Lung (tissue), 12 donors: Measurements from ENCODE around the gene CEBPE. TPM values are rescaled to one million over a fixed set of nuclear protein-coding genes. Genes with fewer than 3 reads are reported as not detected.

Experiments used
- ATAC-seq: fragments of 200-7000 bp; cut with Tn5 transposase; one replicate; pipeline ENCODE4 v1.9.1; 2020; ENCODE audit warnings: moderate number of reproducible peaks; ENCODE audit not compliant: insufficient read depth, low FRiP score
- DNase-seq, 3 donors: peaks; one replicate each; pipeline ENCODE4 v3.0.0-alpha.2; 2013 to 2017
- H3K27ac ChIP-seq, 2 donors: one replicate each; pipeline ENCODE4 v1.5.1; 2013; ENCODE audit warnings: mild to moderate bottlenecking in 2 of 2, moderate library complexity in 2 of 2, control low read depth in 1 of 2, inconsistent platforms in 1 of 2, low read depth in 1 of 2, low read length in 1 of 2
- H3K27me3 ChIP-seq, 3 donors: one replicate each; pipeline ENCODE4 v1.5.1; 2013; ENCODE audit warnings: low read length in 2 of 3; ENCODE audit not compliant: control insufficient read depth in 3 of 3, insufficient read depth in 3 of 3
- H3K36me3 ChIP-seq, 4 donors: one replicate each; pipeline ENCODE4 v1.5.1; 2013; ENCODE audit warnings: low read length in 4 of 4, mild to moderate bottlenecking in 1 of 4, moderate library complexity in 1 of 4; ENCODE audit not compliant: control insufficient read depth in 4 of 4, insufficient read depth in 4 of 4
- H3K4me1 ChIP-seq, 5 donors: one replicate each; pipeline ENCODE4 v1.5.1; 2013; ENCODE audit warnings: low read length in 5 of 5, mild to moderate bottlenecking in 2 of 5, moderate library complexity in 1 of 5; ENCODE audit not compliant: control insufficient read depth in 5 of 5, insufficient read depth in 5 of 5
- H3K4me3 ChIP-seq: one replicate; pipeline ENCODE4 v1.5.1; 2013; ENCODE audit warnings: mild to moderate bottlenecking, control low read depth, moderate library complexity
- H3K9ac ChIP-seq, 2 donors: one replicate each; pipeline ENCODE4 v1.5.1; 2013; ENCODE audit warnings: low read length in 2 of 2, control low read depth in 1 of 2; ENCODE audit not compliant: insufficient read depth in 1 of 2
- H3K9me3 ChIP-seq, 4 donors: one replicate each; pipeline ENCODE4 v1.5.1; 2013; ENCODE audit warnings: low read length in 3 of 4, mild to moderate bottlenecking in 1 of 4, moderate library complexity in 1 of 4; ENCODE audit not compliant: control insufficient read depth in 4 of 4, insufficient read depth in 3 of 4
- CTCF ChIP-seq: IDR thresholded peaks from 2 replicates; pipeline ENCODE4 v1.5.1; 2012; ENCODE audit warnings: mild to moderate bottlenecking; ENCODE audit errors: control extremely low read depth, extremely low read depth
- WGBS, 2 donors: extraction: QIAGEN DNeasy Blood & Tissue Kit; methylation state at CpG; one replicate each; pipeline ENCODE4 v1.1.7; 2013; 5-methylcytosine and 5-hydroxymethylcytosine counted together
- polyA plus RNA-seq, 2 donors: library from polyadenylated mRNA; stranded (reverse); fragments of 200-250 nt; gene quantifications; one replicate each; pipeline ENCODE4 v1.2.1, GENCODE V29; 2013
- total RNA-seq, 2 donors: library from RNA; depleted of rRNA in 1 of 2; stranded (reverse); fragments of >200 nt in 1 of 2; gene quantifications; one replicate each; pipeline ENCODE4 v1.2.1, GENCODE V29; 2014 to 2021
- donor health status: control.
- donor health status: control.
- donor health status: Bipolar disorder and iron deficiency.
- donor health status: healthy.
- donor health status: DM: yes; HTN: yes; CAD: no.

CEBPE gene
- total and polyA plus RNA-seq, 4 donors, result 0.16 to 3.5 (median 0.67) TPM; not detected in 1

- H3K27me3 ChIP-seq, result no peaks in the 10 kb centered on the region
- TF ChIP-seq CTCF, result no peak
- 65 to 76% methylated on average over 2 of the region's 2 CpGs for WGBS, 2 donors
- H3K4me1 ChIP-seq, result peaks cover 3 to 23% (median 10%) of the 10 kb centered on the region in 5 donors
- H3K4me3 ChIP-seq, result no peak overlapping the region
- H3K36me3 ChIP-seq, result peaks cover 15 to 35% (median 27%) of the 10 kb centered on the region in 4 donors
- ATAC-seq (no peak), DNase-seq (no peak)
- H3K9ac ChIP-seq, result no peak overlapping the region
- H3K9me3 ChIP-seq, result no peaks in the 10 kb centered on the region
- H3K27ac ChIP-seq, result no peak overlapping the region
Observed at GRCh38 chr14:23093104-23093503, 26.0 kb downstream of the CEBPE start.

GRCh38 chr14:23091294-23092225, 27.5 kb downstream of the CEBPE start:
- Histone ChIP-seq H3K27ac (no peak overlapping the region), H3K27me3 (no peaks in the 10 kb centered on the region), H3K4me1 (peaks cover 3 to 13% (median 10%) of the 10 kb centered on the region in 5 donors), H3K4me3 (no peak overlapping the region), H3K9me3 (no peaks in the 10 kb centered on the region), H3K36me3 (peaks cover 9 to 39% (median 28%) of the 10 kb centered on the region in 4 donors), H3K9ac (no peak overlapping the region)
- no peak for DNase-seq
- no peak for ATAC-seq
- no peak for TF ChIP-seq CTCF
- 79 to 84% methylated on average over 12 of the region's 12 CpGs for WGBS, 2 donors

DNA sequence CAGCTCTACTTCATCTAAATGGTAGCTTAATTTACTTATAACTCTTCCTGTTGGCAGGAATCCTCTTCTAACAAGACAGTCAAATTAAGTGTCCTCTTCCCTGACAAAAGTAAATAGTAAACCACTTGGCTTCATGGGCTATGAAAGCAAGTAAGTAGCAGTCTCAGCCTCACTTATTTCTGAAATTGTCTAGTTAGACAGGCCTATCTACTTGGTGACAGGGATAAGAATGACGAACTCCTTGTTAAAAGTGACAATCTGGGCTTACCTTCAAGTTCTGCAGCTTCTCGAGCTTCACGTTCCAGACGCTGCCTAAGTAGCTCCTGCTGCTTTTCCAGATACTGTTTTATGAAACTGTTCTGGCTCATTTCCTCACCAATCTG, 28.8 kb downstream of the CEBPE start:
- TF ChIP-seq CTCF, result no peak
- ATAC-seq (no peak), DNase-seq (no peak)
- WGBS, 2 donors, result 51 to 87% methylated on average over 4 of the region's 4 CpGs
- Histone ChIP-seq H3K4me1 (peaks cover 3 to 11% (median 10%) of the 10 kb centered on the region in 5 donors), H3K9ac (no peak overlapping the region), H3K9me3 (no peaks in the 10 kb centered on the region), H3K4me3 (no peak overlapping the region), H3K27me3 (no peaks in the 10 kb centered on the region), H3K27ac (no peak overlapping the region), H3K36me3 (peaks cover 12 to 50% (median 32%) of the 10 kb centered on the region in 4 donors)
